ENCODE data around the gene GOLGA8H.
"Not testable (repeated sequence)": the region's sequence is repeated elsewhere in the genome, so short reads cannot be mapped to it uniquely, and the experiment has no call there.

GOLGA8H gene

GRCh38 chr15:30603796-30604195, at the start of gene GOLGA8H:
TSS of gene GOLGA8H (plus strand) at chr15:30604028. CDS start at chr15:30604126, 98 bp downstream.
- DNase-seq: not testable (repeated sequence)

- DNase-seq: not testable (repeated sequence)
Observed at GRCh38 chr15:30566949-30567348, 36.9 kb upstream of the GOLGA8H start.

DNA sequence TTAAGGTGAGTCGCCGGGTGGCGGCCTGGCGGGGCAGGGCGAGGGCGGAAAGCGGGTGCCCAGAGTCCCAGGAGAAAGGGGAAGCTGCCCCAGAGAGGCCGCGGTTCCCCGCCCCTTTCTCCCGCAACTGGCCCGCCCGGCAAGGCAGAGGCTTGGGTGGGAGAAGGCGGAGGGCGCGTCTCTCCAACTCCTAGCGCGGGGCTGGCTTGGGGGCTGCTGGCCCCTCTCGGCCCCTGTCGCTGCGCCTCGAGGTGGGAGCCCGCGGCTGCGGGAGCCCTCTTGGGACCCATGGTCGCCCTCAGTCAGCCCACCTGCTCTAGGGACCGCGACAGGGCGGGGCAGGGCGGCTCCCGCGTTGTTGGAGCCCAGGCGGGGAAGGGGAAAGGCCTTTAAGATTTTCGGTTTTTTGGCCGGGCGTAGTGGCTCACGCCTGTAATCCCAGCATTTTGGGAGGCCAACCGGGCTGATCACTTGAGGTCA, 30.8 kb upstream of the GOLGA8H start:
- DNase-seq: not testable (repeated sequence)

DNA sequence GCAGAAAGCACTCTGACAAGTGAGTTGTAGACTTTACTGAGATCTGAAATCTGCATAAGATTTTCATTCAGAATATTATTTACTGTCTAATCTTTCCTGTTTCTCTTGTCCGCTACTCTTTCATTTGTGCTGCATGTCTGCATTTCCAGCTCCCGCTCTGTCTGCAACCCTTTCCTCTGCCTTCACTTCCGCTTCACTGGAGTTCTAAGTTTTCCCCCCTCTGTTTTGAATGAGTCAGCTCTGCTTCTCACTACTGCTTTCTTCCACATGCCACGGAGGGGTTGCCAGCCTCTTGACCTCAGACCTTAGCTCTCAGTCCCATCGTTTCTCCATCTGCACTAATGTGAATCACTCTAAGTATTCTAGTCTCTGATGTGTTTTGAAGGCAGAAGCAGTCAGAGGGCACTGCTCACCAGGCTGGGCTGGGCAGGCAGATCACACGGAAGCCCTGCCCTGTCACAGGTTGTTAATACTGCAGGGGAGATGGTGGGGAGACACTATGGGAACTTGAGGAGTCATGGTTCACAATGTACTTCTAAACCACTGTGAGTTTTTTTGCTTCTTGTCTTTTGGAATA, 24.3 kb upstream of the GOLGA8H start:
- DNase-seq: not testable (repeated sequence)

- not testable (repeated sequence) for DNase-seq
Observed at GRCh38 chr15:30580716-30581115, 23.1 kb upstream of the GOLGA8H start.

GRCh38 chr15:30598953-30599352, 4.9 kb upstream of the GOLGA8H start:
- DNase-seq: not testable (repeated sequence)

- DNase-seq: not testable (repeated sequence)
Observed at GRCh38 chr15:30612271-30612670, 8.4 kb downstream of the GOLGA8H start.

DNA sequence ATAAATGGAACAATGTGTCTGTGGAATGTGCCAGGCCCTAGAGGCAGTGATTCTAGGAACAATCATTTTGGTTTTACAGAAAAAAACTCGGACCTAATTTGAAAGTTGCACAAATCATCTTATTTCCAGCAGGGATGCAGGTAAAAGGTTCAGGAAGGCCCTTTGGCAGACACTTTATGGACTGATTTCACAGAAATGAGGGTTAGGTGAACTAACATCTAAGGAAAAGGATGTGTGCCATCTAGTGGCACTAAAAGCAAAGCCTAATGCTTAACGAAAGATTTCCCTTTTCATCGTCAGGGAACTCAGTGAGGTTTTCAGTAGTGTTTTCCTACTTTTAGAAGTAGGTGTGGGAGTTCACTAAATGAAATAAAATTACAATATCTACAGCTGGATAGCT, 17.5 kb downstream of the GOLGA8H start:
- not testable (repeated sequence) for DNase-seq

DNA sequence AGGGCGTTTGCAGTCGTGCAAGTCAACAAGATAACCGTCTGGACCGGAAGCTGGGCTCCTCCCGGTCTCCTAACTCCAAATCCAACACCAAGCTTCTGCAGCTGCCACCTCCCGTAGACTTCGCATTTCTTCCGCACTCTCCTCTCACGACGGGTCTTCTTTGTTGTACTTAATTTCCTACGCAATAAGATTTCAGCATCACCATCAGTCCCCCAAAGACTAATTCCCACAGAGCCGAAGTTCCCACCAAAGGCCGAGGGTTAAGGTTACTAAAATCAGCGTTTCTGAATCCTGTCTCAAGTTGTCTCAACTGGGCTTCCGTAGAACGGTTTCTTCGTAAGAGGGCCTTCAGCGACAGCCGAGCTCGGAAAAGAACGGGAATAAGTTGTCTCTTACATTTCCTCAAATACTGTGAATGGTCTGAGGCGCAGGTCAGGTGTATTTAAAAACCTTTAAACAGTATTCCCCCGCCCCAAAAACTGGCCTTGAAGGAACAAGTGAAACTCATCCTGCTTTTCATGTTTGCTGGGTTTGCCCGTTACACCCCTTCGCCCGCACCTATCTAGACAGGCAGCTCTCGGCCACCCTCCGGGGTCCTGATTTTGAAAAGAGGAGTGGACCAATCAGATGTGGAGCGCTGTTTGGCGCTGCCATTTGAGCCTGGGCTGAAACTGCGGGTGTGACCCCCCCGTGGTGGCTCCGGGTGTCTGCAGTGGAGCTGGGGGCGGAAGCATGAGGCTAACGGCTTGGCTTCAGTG, 21.8 kb downstream of the GOLGA8H start, which contains the start of gene ARHGAP11B:
Gene ARHGAP11B (plus strand): TSS at position 693 of the 758 bp plus-strand sequence.
- DNase-seq: peak; percentile 92

GRCh38 chr15:30626194-30626565, 22.4 kb downstream of the GOLGA8H start:
- not testable (repeated sequence) for DNase-seq

GRCh38 chr15:30626632-30627031, 22.8 kb downstream of the GOLGA8H start:
- not testable (repeated sequence) for DNase-seq

DNA sequence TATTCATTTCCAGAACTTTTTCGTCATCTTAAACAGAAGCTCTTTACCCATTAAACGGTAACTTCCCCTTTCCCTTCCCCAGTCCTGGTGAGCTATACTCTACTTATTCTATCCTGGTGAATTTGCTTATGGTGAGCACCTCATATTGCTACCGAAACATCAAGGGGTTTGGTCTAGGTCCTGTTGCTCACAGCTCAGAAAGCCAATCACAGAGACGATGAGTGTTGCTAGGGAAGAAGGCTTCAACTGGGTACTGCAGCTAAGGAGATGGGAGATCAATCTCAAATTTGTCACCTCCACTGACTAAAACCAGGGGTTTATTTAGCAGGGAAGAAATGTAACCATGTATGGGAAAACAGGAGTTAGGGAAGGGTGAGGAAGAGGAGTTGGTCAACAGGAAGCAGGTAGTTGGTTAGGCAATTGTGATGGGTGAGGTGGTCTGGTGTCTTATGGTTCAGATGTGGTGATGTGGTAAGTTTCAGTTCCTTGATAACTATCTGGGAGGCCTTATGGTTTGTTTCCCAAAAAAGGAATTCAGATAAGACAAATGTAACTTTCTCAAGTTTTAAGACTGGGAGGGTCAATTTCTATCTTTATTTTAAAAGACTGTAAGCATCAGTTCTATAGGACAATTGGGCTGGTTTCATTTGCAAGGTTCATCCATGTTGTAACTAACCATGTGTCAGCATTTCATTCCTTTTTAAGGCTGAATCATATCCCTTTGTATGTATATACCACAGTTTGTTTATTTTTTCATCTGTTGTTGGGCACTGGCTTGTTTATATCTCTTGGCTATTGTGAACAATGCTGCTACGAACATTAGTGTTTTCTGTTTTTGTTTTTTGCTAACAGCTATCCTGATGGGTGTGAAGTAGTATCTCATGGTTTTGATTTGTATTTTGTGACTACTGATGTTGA, 46.4 kb downstream of the GOLGA8H start:
- no peak for DNase-seq

DNA sequence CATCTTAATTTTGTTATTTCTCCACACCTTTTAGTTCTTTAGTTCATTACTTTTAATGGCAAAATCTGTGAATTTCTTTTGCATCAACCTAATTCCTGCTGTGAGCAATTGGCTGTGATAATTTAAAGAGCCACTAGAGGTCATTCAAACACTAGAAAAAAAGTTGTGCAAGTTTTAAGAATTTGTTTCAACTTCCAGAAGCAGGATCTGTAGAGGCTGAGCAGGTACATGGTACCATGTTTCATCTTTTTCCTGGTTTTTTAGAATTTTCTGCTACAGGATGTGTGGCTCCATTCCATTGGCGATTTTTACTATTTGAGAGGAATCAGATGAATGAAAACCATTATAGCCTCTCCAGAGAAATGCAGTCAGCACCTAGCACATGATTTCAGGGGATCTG, 57.3 kb downstream of the GOLGA8H start:
- DNase-seq: not testable (repeated sequence)
